RKO (cell line): ENCODE measurements around the gene SCYGR7.

Experiments
- DNase-seq: peaks from one replicate; pipeline ENCODE4 v3.0.0-alpha.2; 2016; ENCODE audit warnings: low spot score

The SCYGR7 gene

GRCh38 chr2:227759411-227760118 is 31.4 kb downstream of the SCYGR7 start:
- no peak for DNase-seq

GRCh38 chr2:227761740-227762476 is 33.8 kb downstream of the SCYGR7 start:
- DNase-seq: no peak

- DNase-seq: no peak
Measured at GRCh38 chr2:227765788-227766372, 37.7 kb downstream of the SCYGR7 start.

GRCh38 chr2:227766373-227766883 is 38.3 kb downstream of the SCYGR7 start:
- DNase-seq: peak; percentile 71

- no peak for DNase-seq
Measured at GRCh38 chr2:227767830-227768229, 39.7 kb downstream of the SCYGR7 start.

- no peak for DNase-seq
Measured at GRCh38 chr2:227772197-227772661, 44.1 kb downstream of the SCYGR7 start.

- no peak for DNase-seq
Measured at GRCh38 chr2:227772932-227773331, 44.8 kb downstream of the SCYGR7 start.

GRCh38 chr2:227774011-227774624 is 46.0 kb downstream of the SCYGR7 start:
- DNase-seq: no peak

GRCh38 chr2:227774895-227775842 is 47.0 kb downstream of the SCYGR7 start:
- no peak for DNase-seq
